Stimulated activated CD4-positive, alpha-beta T cell treated with anti-CD3 and anti-CD28 coated beads, TNF-alpha, amount 100 ng/mL, for 1 hour (primary cell): ENCODE data around the gene MPRIP.

Source experiments
- DNase-seq, 3 donors: peaks; one replicate each; pipeline ENCODE4 v3.0.0-alpha.2; 2020; ENCODE audit warnings: low read depth in 3 of 3, low spot score in 1 of 3

The MPRIP gene

GRCh38 chr17:17203173-17203730 is 161.0 kb downstream of the MPRIP start:
- DNase-seq: no peak

- DNase-seq: no peak
Measured at GRCh38 chr17:17204041-17204591, 161.9 kb downstream of the MPRIP start.

- DNase-seq: no peak
Measured at GRCh38 chr17:17204635-17205231, 162.5 kb downstream of the MPRIP start.

- peak; percentile 15 to 42 (median 34) for DNase-seq
Measured at GRCh38 chr17:17205368-17206123, 163.3 kb downstream of the MPRIP start.

GRCh38 chr17:17206124-17206912 is 164.1 kb downstream of the MPRIP start, which contains the start of gene PLD6:
TSS of gene PLD6 (minus strand) at chr17:17206333. CDS start at chr17:17206286, 47 bp downstream.
- peak; percentile 82 to 86 (median 84) for DNase-seq

- no peak for DNase-seq
Measured at GRCh38 chr17:17206913-17207335, 164.7 kb downstream of the MPRIP start.

- DNase-seq: no peak
Measured at GRCh38 chr17:17207998-17208397, 165.7 kb downstream of the MPRIP start.

GRCh38 chr17:17213775-17214174 is 171.5 kb downstream of the MPRIP start:
- DNase-seq: no peak

- no peak for DNase-seq
Measured at GRCh38 chr17:17214646-17215436, 172.6 kb downstream of the MPRIP start.

- no peak for DNase-seq
Measured at GRCh38 chr17:17215575-17215974, 173.3 kb downstream of the MPRIP start.

GRCh38 chr17:17216236-17216635 is 174.0 kb downstream of the MPRIP start:
- no peak for DNase-seq

GRCh38 chr17:17216776-17217175 is 174.5 kb downstream of the MPRIP start:
- DNase-seq: no peak

- no peak for DNase-seq
Measured at GRCh38 chr17:17217995-17218394, 175.7 kb downstream of the MPRIP start.

GRCh38 chr17:17220529-17220928 is 178.3 kb downstream of the MPRIP start:
- no peak for DNase-seq

- DNase-seq: no peak
Measured at GRCh38 chr17:17221329-17221728, 179.1 kb downstream of the MPRIP start.

- no peak for DNase-seq
Measured at GRCh38 chr17:17223736-17224135, 181.5 kb downstream of the MPRIP start.

GRCh38 chr17:17224137-17224536 is 181.9 kb downstream of the MPRIP start:
- DNase-seq: no peak

- DNase-seq: no peak
Measured at GRCh38 chr17:17225901-17226300, 183.6 kb downstream of the MPRIP start.

- no peak for DNase-seq
Measured at GRCh38 chr17:17226451-17227265, 184.4 kb downstream of the MPRIP start.
